Tibial nerve (tissue), 4 donors: ENCODE measurements around the gene GNG3.
"Not testable (repeated sequence)": the region's sequence is repeated elsewhere in the genome, so short reads cannot be mapped to it uniquely, and the experiment has no call there.

ENCODE experiments used
- CTCF ChIP-seq, 5 experiments: fragments of 200-600 bp in 3 of 5; fragments of 450-650 bp in 2 of 5; sonication (generic) in 3 of 5; IDR thresholded peaks; one replicate each; pipeline ENCODE4 v1.5.1; 2016 to 2019; ENCODE audit warnings: antibody characterized with exemption in 5 of 5, mild to moderate bottlenecking in 3 of 5, moderate library complexity in 2 of 5
- EP300 ChIP-seq, 2 donors: sonication (generic); formaldehyde crosslinking; IDR thresholded peaks; one replicate each; pipeline ENCODE4 v1.6.1; 2017; ENCODE audit warnings: antibody characterized with exemption in 2 of 2, mild to moderate bottlenecking in 1 of 2
- POLR2A ChIP-seq, 2 donors: fragments of 450-650 bp; IDR thresholded peaks; one replicate each; pipeline ENCODE4 v1.6.1; 2017; ENCODE audit warnings: antibody characterized with exemption in 2 of 2, mild to moderate bottlenecking in 2 of 2, moderate library complexity in 2 of 2

DNA sequence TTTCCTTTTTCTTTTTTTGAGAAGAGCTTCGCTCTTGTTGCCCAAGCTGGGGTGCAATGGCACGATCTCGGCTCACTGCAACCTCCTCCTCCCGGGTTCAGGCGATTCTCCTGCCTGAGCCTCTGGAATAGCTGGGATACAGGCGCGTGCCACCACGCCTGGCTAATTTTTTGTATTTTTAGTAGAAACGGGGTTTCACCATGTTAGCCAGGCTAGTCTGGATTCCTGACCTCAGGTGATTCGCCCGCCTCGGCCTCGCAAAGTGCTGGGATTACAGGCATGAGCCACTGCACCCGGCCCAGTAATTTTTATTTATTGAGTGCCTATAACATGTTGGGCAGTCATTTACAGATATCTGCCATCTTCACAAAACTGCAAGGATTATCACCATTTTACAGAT, 22.6 kb downstream of the GNG3 start:
- TF ChIP-seq CTCF, POLR2A, EP300 (IDR thresholded peaks at IDR 0.05): not testable (repeated sequence)
